ENCODE data around the gene GFRA1. TPM values are rescaled to one million over a fixed set of nuclear protein-coding genes. Genes with fewer than 3 reads are reported as not detected.

GFRA1 gene
- total and polyA plus RNA-seq, 2 donors (not counting 1 experiment from before 2014, with no cell fraction given) = not detected

- ATAC-seq (ENCODE audit: low read depth) (no peak), DNase-seq (no peak)
- WGBS (ENCODE audit: insufficient coverage) = 76% methylated on average over 4 of the region's 4 CpGs
- ChIA-PET CTCF (no interaction called here), POLR2A (no interaction called here)
- Mint-ChIP-seq H3K9me3 (ENCODE audit: insufficient read depth) (peaks cover 2% of the 10 kb centered on the region), H3K4me1 (no peaks in the 10 kb centered on the region), H3K27me3 (no peaks in the 10 kb centered on the region), H3K4me3 (no peak overlapping the region), H3K27ac (no peak overlapping the region)
- Histone ChIP-seq H3K27ac (ENCODE audit: low read length in 2 of 2) (no peak overlapping the region), H3K79me2 (ENCODE audit: control insufficient read depth, insufficient read depth, low read length) (no peaks in the 10 kb centered on the region), H2AFZ (ENCODE audit: insufficient read depth, low read depth, low read length, poor library complexity, severe bottlenecking) (no peak overlapping the region), H3K9ac (ENCODE audit: low read length) (no peak overlapping the region), H3K4me1 (ENCODE audit: control insufficient read depth in 2 of 2, insufficient read depth in 2 of 2, low read length in 2 of 2) (no peaks in the 10 kb centered on the region), H3K36me3 (replicated peaks in 1 of 2; ENCODE audit: control extremely low read depth in 1 of 2, control insufficient read depth in 1 of 2, extremely low read depth in 1 of 2, insufficient read depth in 2 of 2, low read length in 1 of 2) (no peaks in the 10 kb centered on the region), H3K9me3 (ENCODE audit: control extremely low read depth in 1 of 3, control insufficient read depth in 2 of 3, insufficient read depth in 1 of 3, low read length in 2 of 3) (no peaks in the 10 kb centered on the region), H4K20me1 (ENCODE audit: control insufficient read depth, insufficient read depth, low read length, poor library complexity, severe bottlenecking) (no peaks in the 10 kb centered on the region), H3K27me3 (replicated peaks in 1 of 4; ENCODE audit: control extremely low read depth in 1 of 4, control insufficient read depth in 3 of 4, insufficient read depth in 4 of 4, low read length in 3 of 4) (no peaks in the 10 kb centered on the region), H3K4me3 (ENCODE audit: control extremely low read depth in 1 of 5, extremely low read depth in 1 of 5, insufficient read depth in 1 of 5, low read depth in 2 of 5, low read length in 4 of 5) (no peak overlapping the region), H3K4me2 (replicated peaks; ENCODE audit: low read depth, low read length, poor library complexity, severe bottlenecking) (no peak overlapping the region)
- intact Hi-C loops (cut with micrococcal nuclease) = no loop called here
- TF ChIP-seq CTCF (IDR thresholded peaks at IDR 0.05) (no peak), EZH2 (IDR thresholded peaks at IDR 0.05; ENCODE audit: borderline replicate concordance, insufficient read depth, low read depth, low read length, poor library complexity, severe bottlenecking) (no peak)
Observed at GRCh38 chr10:116124777-116125176, 148.2 kb downstream of the GFRA1 start.

GRCh38 chr10:116122664-116123063 is 150.3 kb downstream of the GFRA1 start:
- ATAC-seq (ENCODE audit: low read depth) (no peak), DNase-seq (no peak)
- ChIA-PET CTCF (no interaction called here), POLR2A (no interaction called here)
- 100% methylated on average over 1 of the region's 1 CpG for WGBS (ENCODE audit: insufficient coverage)
- Mint-ChIP-seq H3K4me1 (no peaks in the 10 kb centered on the region), H3K9me3 (ENCODE audit: insufficient read depth) (no peaks in the 10 kb centered on the region), H3K27me3 (no peaks in the 10 kb centered on the region), H3K27ac (no peak overlapping the region), H3K4me3 (no peak overlapping the region)
- Histone ChIP-seq H3K4me1 (ENCODE audit: control insufficient read depth in 2 of 2, insufficient read depth in 2 of 2, low read length in 2 of 2) (no peaks in the 10 kb centered on the region), H3K36me3 (replicated peaks in 1 of 2; ENCODE audit: control extremely low read depth in 1 of 2, control insufficient read depth in 1 of 2, extremely low read depth in 1 of 2, insufficient read depth in 2 of 2, low read length in 1 of 2) (no peaks in the 10 kb centered on the region), H3K4me2 (replicated peaks; ENCODE audit: low read depth, low read length, poor library complexity, severe bottlenecking) (no peak overlapping the region), H3K79me2 (ENCODE audit: control insufficient read depth, insufficient read depth, low read length) (no peaks in the 10 kb centered on the region), H3K4me3 (ENCODE audit: control extremely low read depth in 1 of 5, extremely low read depth in 1 of 5, insufficient read depth in 1 of 5, low read depth in 2 of 5, low read length in 4 of 5) (no peak overlapping the region), H3K9me3 (ENCODE audit: control extremely low read depth in 1 of 3, control insufficient read depth in 2 of 3, insufficient read depth in 1 of 3, low read length in 2 of 3) (peaks cover 0 to 6% (median 0%) of the 10 kb centered on the region in 3 donors), H3K27ac (ENCODE audit: low read length in 2 of 2) (no peak overlapping the region), H3K9ac (ENCODE audit: low read length) (no peak overlapping the region), H2AFZ (ENCODE audit: insufficient read depth, low read depth, low read length, poor library complexity, severe bottlenecking) (no peak overlapping the region), H4K20me1 (ENCODE audit: control insufficient read depth, insufficient read depth, low read length, poor library complexity, severe bottlenecking) (no peaks in the 10 kb centered on the region), H3K27me3 (replicated peaks in 1 of 4; ENCODE audit: control extremely low read depth in 1 of 4, control insufficient read depth in 3 of 4, insufficient read depth in 4 of 4, low read length in 3 of 4) (no peaks in the 10 kb centered on the region)
- TF ChIP-seq EZH2 (IDR thresholded peaks at IDR 0.05; ENCODE audit: borderline replicate concordance, insufficient read depth, low read depth, low read length, poor library complexity, severe bottlenecking) (no peak), CTCF (IDR thresholded peaks at IDR 0.05) (no peak)
- intact Hi-C loops (cut with micrococcal nuclease) = no loop called here

Data from B cell (primary cell).